Trophoblast cell (in vitro differentiated cells and primary cell): ENCODE measurements around the gene DNAAF6.

ENCODE experiments used
- DNase-seq, 2 donors: peaks; one replicate each; pipeline ENCODE4 v3.0.0-alpha.2; 2016
- H2AFZ ChIP-seq: 2 replicates; pipeline ENCODE4 v1.6.1; 2013; ENCODE audit warnings: low read length, moderate library complexity, mild to moderate bottlenecking; ENCODE audit not compliant: insufficient read depth, poor library complexity
- H2AK5ac ChIP-seq: 2 replicates; pipeline ENCODE4 v1.6.1; 2013; ENCODE audit warnings: mild to moderate bottlenecking, low read length
- H2BK120ac ChIP-seq: 2 replicates; pipeline ENCODE4 v1.6.1; 2013; ENCODE audit warnings: low read length, mild to moderate bottlenecking, moderate library complexity; ENCODE audit not compliant: insufficient read depth, poor library complexity
- H2BK12ac ChIP-seq: 2 replicates; pipeline ENCODE4 v1.6.1; 2013; ENCODE audit warnings: mild to moderate bottlenecking, low read length, moderate library complexity
- H2BK5ac ChIP-seq: 2 replicates; pipeline ENCODE4 v1.6.1; 2013; ENCODE audit warnings: low read length, low read depth, moderate library complexity, mild to moderate bottlenecking; ENCODE audit not compliant: poor library complexity
- H3K14ac ChIP-seq: 2 replicates; pipeline ENCODE4 v1.6.1; 2013; ENCODE audit warnings: mild to moderate bottlenecking, low read length
- H3K18ac ChIP-seq: 2 replicates; pipeline ENCODE4 v1.6.1; 2013; ENCODE audit warnings: mild to moderate bottlenecking, low read length
- H3K23ac ChIP-seq: 2 replicates; pipeline ENCODE4 v1.6.1; 2013; ENCODE audit warnings: low read length
- H3K27ac ChIP-seq: 2 replicates; pipeline ENCODE4 v1.5.1; 2013; ENCODE audit warnings: low read depth, mild to moderate bottlenecking, inconsistent platforms, low read length, moderate library complexity
- H3K27me3 ChIP-seq: 2 replicates; pipeline ENCODE4 v1.6.1; 2013; ENCODE audit warnings: inconsistent platforms, mild to moderate bottlenecking, low read length, moderate library complexity; ENCODE audit not compliant: insufficient read depth
- H3K36me3 ChIP-seq, 2 experiments: 1 replicate in 1 of 2; 2 replicates in 1 of 2; pipeline ENCODE4 v1.6.1; 2013; ENCODE audit warnings: low read length in 2 of 2, mild to moderate bottlenecking in 2 of 2, moderate library complexity in 1 of 2; ENCODE audit not compliant: insufficient read depth in 2 of 2, control insufficient read depth in 1 of 2
- H3K4ac ChIP-seq: 2 replicates; pipeline ENCODE4 v1.6.1; 2013; ENCODE audit warnings: low read depth, mild to moderate bottlenecking, low read length, moderate library complexity
- H3K4me1 ChIP-seq, 2 experiments: 1 replicate in 1 of 2; 2 replicates in 1 of 2; pipeline ENCODE4 v1.6.1; 2013; ENCODE audit warnings: low read length in 2 of 2, mild to moderate bottlenecking in 2 of 2, moderate library complexity in 1 of 2; ENCODE audit not compliant: insufficient read depth in 2 of 2, control insufficient read depth in 1 of 2
- H3K4me2 ChIP-seq: 2 replicates; pipeline ENCODE4 v1.6.1; 2013; ENCODE audit warnings: inconsistent platforms, mild to moderate bottlenecking, low read length, moderate library complexity
- H3K4me3 ChIP-seq: 2 replicates; pipeline ENCODE4 v1.5.1; 2013; ENCODE audit warnings: mild to moderate bottlenecking, low read depth, low read length, inconsistent platforms
- H3K79me1 ChIP-seq: one replicate; pipeline ENCODE4 v1.6.1; 2013; ENCODE audit warnings: low read length
- H3K79me2 ChIP-seq: 2 replicates; pipeline ENCODE4 v1.6.1; 2013; ENCODE audit warnings: low read length, mild to moderate bottlenecking; ENCODE audit not compliant: control insufficient read depth, insufficient read depth, poor library complexity
- H3K9ac ChIP-seq: 2 replicates; pipeline ENCODE4 v1.6.1; 2013; ENCODE audit warnings: mild to moderate bottlenecking, low read length
- H3K9me3 ChIP-seq: 2 replicates; pipeline ENCODE4 v1.6.1; 2013; ENCODE audit warnings: low read depth, mild to moderate bottlenecking, control low read depth, inconsistent platforms, low read length; ENCODE audit not compliant: insufficient read depth
- H4K12ac ChIP-seq: 2 replicates; pipeline ENCODE4 v1.6.1; 2013; ENCODE audit warnings: low read depth, mild to moderate bottlenecking, low read length, moderate library complexity
- H4K8ac ChIP-seq: 2 replicates; pipeline ENCODE4 v1.6.1; 2013; ENCODE audit warnings: low read depth, mild to moderate bottlenecking, low read length, moderate library complexity
- H4K91ac ChIP-seq: one replicate; pipeline ENCODE4 v1.6.1; 2013; ENCODE audit warnings: low read depth, mild to moderate bottlenecking, low read length, moderate library complexity
- WGBS: extraction: QIAGEN DNeasy Blood & Tissue Kit; methylation state at CpG from one replicate; pipeline ENCODE4 v1.1.7; 2013; ENCODE audit warnings: missing lambda C conversion rate; ENCODE audit not compliant: insufficient read length, insufficient coverage; ENCODE audit errors: extremely low coverage; 5-methylcytosine and 5-hydroxymethylcytosine counted together

DNAAF6 gene

GRCh38 chrX:107199491-107199890, 6.9 kb upstream of the DNAAF6 start:
- Histone ChIP-seq H2BK12ac (no peak overlapping the region), H3K27ac (no peak overlapping the region), H2AFZ (no peak overlapping the region), H2BK120ac (no peak overlapping the region), H3K79me1 (no peaks in the 10 kb centered on the region), H4K8ac (no peak overlapping the region), H3K4ac (no peak overlapping the region), H3K4me2 (no peak overlapping the region), H3K9ac (no peak overlapping the region), H3K36me3 (no peaks in the 10 kb centered on the region), H3K79me2 (no peaks in the 10 kb centered on the region), H4K12ac (no peak overlapping the region), H3K4me3 (no peak overlapping the region), H3K18ac (no peak overlapping the region), H3K14ac (no peak overlapping the region), H3K23ac (no peak overlapping the region), H2AK5ac (no peak overlapping the region), H2BK5ac (no peak overlapping the region), H3K9me3 (no peaks in the 10 kb centered on the region), H4K91ac (no peak overlapping the region), H3K4me1 (no peaks in the 10 kb centered on the region), H3K27me3 (no peaks in the 10 kb centered on the region)
- no peak for DNase-seq
- WGBS = no CpG with 5 or more reads among the region's 3 CpGs

- Histone ChIP-seq H3K27ac (no peak overlapping the region), H3K14ac (no peak overlapping the region), H3K4me3 (no peak overlapping the region), H3K18ac (no peak overlapping the region), H3K9ac (no peak overlapping the region), H3K27me3 (no peaks in the 10 kb centered on the region), H2AK5ac (no peak overlapping the region), H2BK120ac (no peak overlapping the region), H2AFZ (no peak overlapping the region), H3K4me2 (no peak overlapping the region), H3K9me3 (no peaks in the 10 kb centered on the region), H2BK5ac (no peak overlapping the region), H3K36me3 (no peaks in the 10 kb centered on the region), H4K12ac (no peak overlapping the region), H3K4me1 (no peaks in the 10 kb centered on the region), H4K8ac (no peak overlapping the region), H4K91ac (no peak overlapping the region), H2BK12ac (no peak overlapping the region), H3K4ac (no peak overlapping the region), H3K79me1 (no peaks in the 10 kb centered on the region), H3K23ac (no peak overlapping the region), H3K79me2 (no peaks in the 10 kb centered on the region)
- no peak for DNase-seq
- WGBS = no CpG with 5 or more reads among the region's 6 CpGs
These were observed 2.3 kb upstream of the DNAAF6 start for GRCh38 chrX:107204068-107204605.

GRCh38 chrX:107206697-107207065, 270 bp downstream of the DNAAF6 start:
- Histone ChIP-seq H3K79me1 (no peaks in the 10 kb centered on the region), H4K12ac (no peak overlapping the region), H3K27ac (no peak overlapping the region), H3K4me2 (peak overlapping the region; percentile 45), H2AK5ac (no peak overlapping the region), H2BK120ac (no peak overlapping the region), H4K91ac (no peak overlapping the region), H3K27me3 (no peaks in the 10 kb centered on the region), H2AFZ (no peak overlapping the region), H3K36me3 (no peaks in the 10 kb centered on the region), H3K4me1 (no peaks in the 10 kb centered on the region), H3K23ac (no peak overlapping the region), H3K4me3 (no peak overlapping the region), H3K9ac (no peak overlapping the region), H3K14ac (no peak overlapping the region), H3K79me2 (no peaks in the 10 kb centered on the region), H4K8ac (no peak overlapping the region), H2BK12ac (no peak overlapping the region), H3K4ac (no peak overlapping the region), H3K18ac (no peak overlapping the region), H3K9me3 (no peaks in the 10 kb centered on the region), H2BK5ac (no peak overlapping the region)
- WGBS = no CpG with 5 or more reads among the region's 9 CpGs
- no peak for DNase-seq

- WGBS = no CpG with 5 or more reads among the region's 7 CpGs
- no peak overlapping the region for H2BK120ac ChIP-seq
These were observed 678 bp downstream of the DNAAF6 start for GRCh38 chrX:107207089-107207488.

More at GRCh38 chrX:107207089-107207488, 678 bp downstream of the DNAAF6 start:
- Histone ChIP-seq H3K36me3 (no peaks in the 10 kb centered on the region), H3K27ac (no peak overlapping the region), H3K18ac (no peak overlapping the region), H3K14ac (no peak overlapping the region), H4K12ac (no peak overlapping the region), H2AFZ (no peak overlapping the region), H3K4me1 (no peaks in the 10 kb centered on the region), H4K8ac (no peak overlapping the region), H3K79me1 (no peaks in the 10 kb centered on the region), H3K4me3 (no peak overlapping the region), H3K9ac (no peak overlapping the region), H2BK12ac (no peak overlapping the region), H2BK5ac (no peak overlapping the region), H3K79me2 (no peaks in the 10 kb centered on the region), H3K23ac (no peak overlapping the region), H4K91ac (no peak overlapping the region), H2AK5ac (no peak overlapping the region), H3K4me2 (no peak overlapping the region), H3K4ac (no peak overlapping the region), H3K9me3 (no peaks in the 10 kb centered on the region), H3K27me3 (no peaks in the 10 kb centered on the region)
- DNase-seq = no peak
